T-helper 17 cell (primary cell): ENCODE data around the gene ZCCHC24. TPM values are rescaled to one million over a fixed set of nuclear protein-coding genes. Genes with fewer than 3 reads are reported as not detected.

Experiments
- ATAC-seq: fragments of 150-1000 bp; cut with Tn5 transposase; 2 replicates; pipeline ENCODE4 v1.10.0; 2021; ENCODE audit warnings: mild to moderate bottlenecking, moderate library complexity
- DNase-seq, 3 donors: peaks; one replicate each; pipeline versions ENCODE4 v3.0.0 to v3.0.0-alpha.2; 2020 to 2021
- H3K9me3 ChIP-seq: one replicate; pipeline ENCODE4 v1.7.0; 2013; ENCODE audit warnings: low read length, mild to moderate bottlenecking; ENCODE audit not compliant: control insufficient read depth, poor library complexity, severe bottlenecking
- H3K27ac Mint-ChIP-seq: one replicate; pipeline ENCODE4 v1.8.0; 2022; ENCODE audit warnings: mild to moderate bottlenecking, moderate library complexity, mixed read lengths
- H3K27me3 Mint-ChIP-seq: one replicate; pipeline ENCODE4 v1.8.0; 2022; ENCODE audit warnings: mixed read lengths
- H3K36me3 Mint-ChIP-seq: one replicate; pipeline ENCODE4 v1.8.0; 2022; ENCODE audit warnings: low read depth, mixed read lengths
- H3K4me1 Mint-ChIP-seq: one replicate; pipeline ENCODE4 v1.8.0; 2022; ENCODE audit warnings: mild to moderate bottlenecking, mixed read lengths
- H3K4me3 Mint-ChIP-seq: one replicate; pipeline ENCODE4 v1.8.0; 2022; ENCODE audit warnings: mild to moderate bottlenecking, moderate library complexity, mixed read lengths
- total RNA-seq, 4 donors: library from RNA in 2 of 4; stranded (reverse) in 2 of 4; gene quantifications; one replicate each; pipeline ENCODE4 v1.2.3 and lab custom pipeline; 2022 to 2026

The ZCCHC24 gene
- total RNA-seq, 2 donors from 2014 or later = 1.1 to 1.3 TPM

DNA sequence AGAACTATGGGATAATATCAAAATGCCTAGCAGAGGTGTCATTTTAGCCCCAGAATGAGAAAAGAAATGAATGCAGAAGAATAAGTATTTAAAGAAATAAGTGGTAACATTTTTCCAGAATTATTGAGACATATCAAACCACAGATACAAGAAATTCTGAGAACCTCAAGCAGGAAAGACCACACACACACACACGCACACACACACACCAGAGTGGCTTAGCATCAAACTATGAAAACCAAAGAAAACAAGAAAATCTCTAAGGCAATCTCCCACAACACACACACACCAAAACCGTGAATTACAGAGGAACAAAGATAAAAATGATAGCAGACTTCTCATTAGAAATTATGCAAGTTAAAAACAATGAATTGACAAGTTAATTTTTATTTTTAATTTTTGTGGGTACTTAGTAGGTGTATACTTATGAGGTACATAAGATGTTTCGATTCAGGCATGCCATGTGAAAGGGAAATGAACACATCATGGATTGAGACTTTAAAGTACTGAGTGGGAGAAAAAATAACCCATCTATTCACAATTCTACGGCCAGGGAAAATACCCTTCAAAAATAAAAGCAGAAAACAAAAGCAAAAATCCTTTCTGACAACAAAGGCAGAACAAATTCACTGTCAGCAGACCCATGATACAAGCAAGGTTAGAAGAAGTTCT is 83.6 kb downstream of the ZCCHC24 start:
- ATAC-seq (peak; percentile 46), DNase-seq (no peak)
- H3K27ac Mint-ChIP-seq = peak overlapping the region; percentile 5

DNA sequence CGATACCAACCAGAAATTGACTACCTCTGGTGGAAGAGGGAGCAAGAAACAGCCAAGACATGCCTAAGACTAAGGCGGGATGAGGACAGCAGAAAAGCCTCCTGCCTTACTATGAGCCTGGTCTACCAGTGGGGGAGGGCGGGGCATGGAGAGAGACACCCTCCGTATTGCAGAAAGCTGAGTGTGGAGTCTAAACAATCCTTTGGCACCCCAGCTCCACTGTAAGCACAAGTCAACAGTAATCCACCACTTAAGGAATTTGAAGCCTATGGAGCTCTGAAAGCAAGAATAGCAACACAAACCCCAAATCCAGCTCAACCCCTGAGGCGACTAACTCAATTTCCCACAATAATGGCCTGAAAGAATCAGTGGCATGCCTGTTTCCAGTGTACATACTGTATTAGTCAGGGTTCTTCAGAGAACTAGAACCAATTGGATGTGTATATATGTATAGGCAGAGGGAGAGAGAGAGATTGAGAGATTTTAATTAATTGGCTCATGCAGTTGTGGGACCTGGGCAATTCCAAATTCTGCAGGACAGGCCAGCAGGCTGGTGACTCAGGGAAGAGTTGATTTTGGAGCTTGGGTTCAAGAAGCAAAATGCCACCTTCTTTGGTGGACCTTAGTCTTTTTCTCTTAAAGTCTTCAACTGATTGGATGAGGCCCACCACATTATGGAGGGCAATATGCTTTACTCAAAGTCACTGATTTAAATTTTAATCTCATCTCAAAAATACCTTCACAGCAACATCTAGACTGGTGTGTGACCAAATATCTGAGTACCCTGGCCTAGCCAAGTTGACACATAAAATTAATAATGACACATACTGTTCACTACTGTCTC is 84.7 kb downstream of the ZCCHC24 start:
- no peaks in the 10 kb centered on the region for H3K27me3 Mint-ChIP-seq
- no peak overlapping the region for H3K27ac Mint-ChIP-seq
- DNase-seq = no peak
- no peak overlapping the region for H3K4me3 Mint-ChIP-seq
- H3K9me3 ChIP-seq = no peaks in the 10 kb centered on the region
- peaks cover 5% of the 10 kb centered on the region for H3K36me3 Mint-ChIP-seq
- peaks cover 19% of the 10 kb centered on the region for H3K4me1 Mint-ChIP-seq
- no peak for ATAC-seq

More for the DNA sequence above, 83.6 kb downstream of the ZCCHC24 start:
- no peaks in the 10 kb centered on the region for H3K9me3 ChIP-seq
- H3K4me1 Mint-ChIP-seq = peaks cover 18% of the 10 kb centered on the region
- peaks cover 4% of the 10 kb centered on the region for H3K36me3 Mint-ChIP-seq
- no peaks in the 10 kb centered on the region for H3K27me3 Mint-ChIP-seq
- H3K4me3 Mint-ChIP-seq = no peak overlapping the region

DNA sequence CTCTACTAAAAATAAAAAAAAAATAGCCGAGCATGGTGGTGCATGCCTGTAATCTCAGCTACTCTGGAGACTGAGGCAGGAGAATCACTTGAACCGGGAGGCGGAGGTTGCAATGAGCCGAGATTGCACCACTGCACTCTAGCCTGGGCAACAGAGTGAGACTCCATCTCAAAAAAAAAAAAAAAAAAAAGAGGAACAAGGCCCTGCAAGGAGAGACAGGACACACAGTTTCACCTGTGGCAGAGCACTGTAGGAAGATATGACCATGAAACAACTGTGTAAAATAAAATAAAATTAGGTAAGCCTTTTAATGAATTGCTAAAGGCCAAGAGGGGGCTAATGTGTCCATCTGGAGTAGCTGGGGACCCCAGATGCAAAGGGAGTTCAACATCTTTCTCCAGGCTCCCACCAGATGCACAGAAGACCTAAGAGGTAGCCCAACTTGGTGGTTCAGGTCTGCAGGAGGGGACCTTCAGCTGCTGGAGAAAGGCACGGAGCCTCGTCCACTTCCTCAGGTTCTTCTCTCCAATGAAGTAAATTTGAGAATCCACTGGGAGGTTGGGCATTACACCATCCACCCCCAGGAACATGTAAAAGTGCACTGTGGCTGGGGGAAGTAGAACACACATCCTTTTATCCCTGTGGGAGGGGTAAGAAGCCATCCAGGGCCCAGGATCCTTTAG is 85.5 kb downstream of the ZCCHC24 start:
- Mint-ChIP-seq H3K27ac (no peak overlapping the region), H3K4me1 (peaks cover 23% of the 10 kb centered on the region), H3K36me3 (peaks cover 10% of the 10 kb centered on the region), H3K4me3 (no peak overlapping the region), H3K27me3 (no peaks in the 10 kb centered on the region)
- ATAC-seq (no peak), DNase-seq (no peak)
- H3K9me3 ChIP-seq = no peaks in the 10 kb centered on the region

DNA sequence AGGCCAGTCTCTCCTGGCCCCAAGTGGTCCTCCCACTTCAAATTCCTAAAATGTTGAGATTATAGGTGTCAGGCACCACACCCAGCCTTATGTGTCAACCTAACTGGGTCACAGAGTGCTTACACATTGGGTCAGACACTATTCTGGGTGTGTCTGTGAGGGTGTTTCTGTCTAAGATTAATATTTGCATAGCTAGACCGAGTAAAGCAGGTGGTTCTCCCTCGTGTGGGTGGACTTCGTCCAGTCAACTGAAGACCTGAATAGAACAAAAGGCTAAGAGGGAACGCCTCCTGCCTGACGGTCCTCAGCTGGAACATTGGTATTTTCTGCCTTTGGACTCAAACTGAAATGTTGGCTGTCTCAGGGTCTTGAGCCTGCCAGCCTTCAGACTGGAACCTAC is 86.6 kb downstream of the ZCCHC24 start:
- ATAC-seq (no peak), DNase-seq (no peak)
- Mint-ChIP-seq H3K4me1 (peaks cover 23% of the 10 kb centered on the region), H3K27ac (no peak overlapping the region), H3K4me3 (no peak overlapping the region), H3K27me3 (no peaks in the 10 kb centered on the region), H3K36me3 (peaks cover 12% of the 10 kb centered on the region)
- H3K9me3 ChIP-seq = no peaks in the 10 kb centered on the region

DNA sequence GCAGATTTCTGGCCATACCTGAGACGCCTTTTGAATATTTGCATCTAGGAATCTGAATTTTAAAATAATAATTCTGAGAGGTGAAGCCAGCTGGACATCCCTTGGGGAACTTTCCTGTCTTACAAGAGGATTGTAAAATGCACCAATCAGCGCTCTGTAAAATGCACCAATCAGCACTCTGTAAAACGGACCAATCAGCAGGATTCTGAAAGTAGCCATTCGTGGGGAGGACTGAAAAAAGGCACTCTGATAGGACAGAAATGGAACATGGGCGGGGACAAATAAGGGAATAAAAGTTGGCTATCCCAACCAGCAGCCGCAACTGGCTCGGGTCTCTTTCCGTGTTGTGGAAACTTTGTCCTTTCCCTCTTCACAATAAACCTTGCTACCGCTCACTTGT is 88.2 kb downstream of the ZCCHC24 start:
- H3K36me3 Mint-ChIP-seq = peaks cover 15% of the 10 kb centered on the region
- no peak overlapping the region for H3K4me3 Mint-ChIP-seq
- H3K27me3 Mint-ChIP-seq = no peaks in the 10 kb centered on the region
- H3K27ac Mint-ChIP-seq = no peak overlapping the region
- no peak for DNase-seq
- no peak for ATAC-seq
- H3K9me3 ChIP-seq = no peaks in the 10 kb centered on the region
- peaks cover 29% of the 10 kb centered on the region for H3K4me1 Mint-ChIP-seq

DNA sequence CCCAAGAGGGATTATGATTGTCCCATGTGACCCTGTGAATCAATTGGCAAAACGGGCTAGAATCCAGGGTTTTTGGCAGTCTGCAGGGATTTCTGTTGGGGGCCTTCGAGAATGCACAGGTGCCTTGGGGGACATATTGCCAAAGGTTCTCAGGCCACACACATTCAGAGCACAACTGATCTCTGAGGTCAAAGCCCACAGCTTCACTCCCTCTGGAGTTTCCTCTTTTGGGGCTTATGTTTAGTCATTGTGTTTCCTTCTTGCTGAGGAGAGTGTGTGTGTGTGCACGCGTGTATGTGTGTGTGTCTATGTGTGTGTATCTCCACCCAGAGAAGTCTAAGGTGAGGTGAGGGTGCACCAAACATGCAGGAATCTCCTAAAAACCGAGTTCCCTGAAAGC is 89.3 kb downstream of the ZCCHC24 start:
- Mint-ChIP-seq H3K36me3 (peaks cover 16% of the 10 kb centered on the region), H3K27ac (no peak overlapping the region), H3K4me3 (no peak overlapping the region), H3K4me1 (peaks cover 19% of the 10 kb centered on the region), H3K27me3 (no peaks in the 10 kb centered on the region)
- DNase-seq (no peak), ATAC-seq (no peak)
- no peaks in the 10 kb centered on the region for H3K9me3 ChIP-seq

DNA sequence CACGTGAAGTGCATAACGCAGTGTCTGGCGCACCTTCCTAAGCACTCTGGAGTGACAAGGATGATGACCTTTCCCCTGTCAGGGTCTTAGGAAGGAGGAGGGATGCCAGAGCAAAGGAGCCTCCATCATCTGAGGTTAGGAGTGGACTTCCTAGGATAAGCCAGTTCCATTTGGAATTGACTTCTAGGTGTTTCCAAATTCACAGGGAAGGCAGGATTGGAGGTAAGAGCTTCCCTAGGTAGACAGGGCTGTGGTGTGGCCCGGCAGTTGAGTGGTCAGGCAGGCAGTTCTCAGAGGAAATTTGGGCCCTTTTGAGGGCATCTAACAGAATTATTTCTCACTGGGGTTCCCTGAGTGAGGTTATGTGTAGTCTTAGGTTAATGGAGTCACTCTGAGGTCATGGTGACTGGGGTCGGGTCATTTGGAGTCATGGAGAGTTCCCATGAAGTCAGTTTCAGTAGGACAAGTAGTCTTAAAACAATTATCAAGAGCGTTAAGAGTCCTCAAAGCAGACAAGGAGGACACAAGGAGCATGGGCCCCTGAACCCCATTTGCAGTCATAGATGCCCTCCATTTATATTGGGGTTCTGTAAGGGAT is 89.9 kb downstream of the ZCCHC24 start:
- no peak for DNase-seq
- no peaks in the 10 kb centered on the region for H3K27me3 Mint-ChIP-seq
- H3K9me3 ChIP-seq = no peaks in the 10 kb centered on the region
- H3K4me3 Mint-ChIP-seq = no peak overlapping the region
- no peak for ATAC-seq
- H3K4me1 Mint-ChIP-seq = peaks cover 15% of the 10 kb centered on the region
- H3K36me3 Mint-ChIP-seq = peaks cover 16% of the 10 kb centered on the region
- no peak overlapping the region for H3K27ac Mint-ChIP-seq

DNA sequence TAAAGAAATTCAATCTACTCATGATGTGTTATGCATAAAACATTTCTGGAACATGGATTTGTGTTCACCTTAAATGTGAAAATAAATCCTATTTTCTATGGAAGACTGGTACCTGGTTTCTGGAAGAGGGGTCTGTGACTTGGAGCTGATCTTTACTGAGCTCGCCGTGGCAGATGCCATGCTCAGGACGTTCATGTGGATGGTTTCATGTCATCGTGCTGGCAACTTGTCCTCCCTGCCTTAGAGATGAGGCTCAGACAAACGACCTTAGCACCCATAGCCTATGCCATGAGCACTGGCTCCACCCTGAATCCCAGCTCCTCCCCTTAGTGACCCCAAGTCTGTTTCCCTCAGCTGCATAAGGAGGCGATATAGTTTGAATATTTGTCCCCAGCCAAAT is 90.8 kb downstream of the ZCCHC24 start:
- peaks cover 18% of the 10 kb centered on the region for H3K36me3 Mint-ChIP-seq
- H3K4me1 Mint-ChIP-seq = peaks cover 19% of the 10 kb centered on the region
- no peak overlapping the region for H3K27ac Mint-ChIP-seq
- ATAC-seq (no peak), DNase-seq (no peak)
- H3K9me3 ChIP-seq = no peaks in the 10 kb centered on the region
- H3K27me3 Mint-ChIP-seq = no peaks in the 10 kb centered on the region
- no peak overlapping the region for H3K4me3 Mint-ChIP-seq

DNA sequence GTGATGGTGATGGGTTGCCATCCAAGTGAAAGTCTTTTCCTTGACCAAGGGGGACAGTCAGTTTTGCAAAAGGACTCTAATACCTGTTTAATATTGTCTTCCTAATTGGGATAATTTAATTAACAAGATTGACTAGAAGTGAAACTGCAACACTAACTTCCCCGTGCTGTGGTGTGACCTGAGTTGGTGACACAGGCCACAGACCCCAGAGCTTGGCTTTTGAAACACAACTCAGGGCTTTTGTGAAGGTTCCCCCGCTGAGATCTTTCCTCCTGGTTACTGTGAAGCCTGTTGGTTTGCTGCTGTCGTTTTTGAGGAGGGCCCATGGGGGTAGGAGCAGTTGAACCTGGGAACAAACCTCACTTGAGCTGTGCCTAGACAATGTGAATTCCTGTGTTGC is 91.3 kb downstream of the ZCCHC24 start:
- no peaks in the 10 kb centered on the region for H3K9me3 ChIP-seq
- peaks cover 18% of the 10 kb centered on the region for H3K36me3 Mint-ChIP-seq
- no peak for ATAC-seq
- H3K4me3 Mint-ChIP-seq = no peak overlapping the region
- DNase-seq = no peak
- peaks cover 21% of the 10 kb centered on the region for H3K4me1 Mint-ChIP-seq
- no peak overlapping the region for H3K27ac Mint-ChIP-seq
- H3K27me3 Mint-ChIP-seq = no peaks in the 10 kb centered on the region

DNA sequence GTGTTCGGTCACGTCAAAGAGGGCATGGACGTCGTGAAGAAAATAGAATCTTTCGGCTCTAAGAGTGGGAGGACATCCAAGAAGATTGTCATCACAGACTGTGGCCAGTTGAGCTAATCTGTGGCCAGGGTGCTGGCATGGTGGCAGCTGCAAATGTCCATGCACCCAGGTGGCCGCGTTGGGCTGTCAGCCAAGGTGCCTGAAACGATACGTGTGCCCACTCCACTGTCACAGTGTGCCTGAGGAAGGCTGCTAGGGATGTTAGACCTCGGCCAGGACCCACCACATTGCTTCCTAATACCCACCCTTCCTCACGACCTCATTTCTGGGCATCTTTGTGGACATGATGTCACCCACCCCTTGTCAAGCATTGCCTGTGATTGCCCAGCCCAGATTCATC is 91.7 kb downstream of the ZCCHC24 start:
- DNase-seq (no peak), ATAC-seq (no peak)
- Mint-ChIP-seq H3K4me3 (no peak overlapping the region), H3K27ac (no peak overlapping the region), H3K4me1 (peaks cover 23% of the 10 kb centered on the region), H3K27me3 (no peaks in the 10 kb centered on the region), H3K36me3 (peaks cover 18% of the 10 kb centered on the region)
- H3K9me3 ChIP-seq = no peaks in the 10 kb centered on the region

DNA sequence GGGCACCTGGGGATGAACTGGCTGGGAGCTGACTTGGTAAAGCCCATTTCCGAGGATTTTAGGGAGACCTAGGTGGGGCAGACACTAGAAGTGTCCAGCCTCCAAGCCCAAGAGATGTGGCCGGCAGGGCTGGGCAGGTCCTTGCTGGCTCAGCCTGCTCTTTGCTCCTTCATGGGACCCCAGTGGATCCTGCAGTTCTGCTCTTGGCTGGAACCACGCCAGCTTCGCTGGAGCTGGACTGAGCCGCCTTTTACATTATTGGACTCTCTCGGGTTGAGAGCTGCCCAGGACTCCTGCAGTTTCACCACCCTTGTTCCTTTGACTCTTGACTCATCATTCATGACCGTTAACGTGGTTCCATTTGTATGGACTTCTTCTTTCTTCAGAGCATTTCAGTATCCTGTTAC is 92.4 kb downstream of the ZCCHC24 start:
- Mint-ChIP-seq H3K27me3 (no peaks in the 10 kb centered on the region), H3K36me3 (peaks cover 16% of the 10 kb centered on the region), H3K27ac (no peak overlapping the region), H3K4me3 (no peak overlapping the region), H3K4me1 (peaks cover 27% of the 10 kb centered on the region)
- H3K9me3 ChIP-seq = no peaks in the 10 kb centered on the region
- no peak for ATAC-seq
- no peak for DNase-seq

DNA sequence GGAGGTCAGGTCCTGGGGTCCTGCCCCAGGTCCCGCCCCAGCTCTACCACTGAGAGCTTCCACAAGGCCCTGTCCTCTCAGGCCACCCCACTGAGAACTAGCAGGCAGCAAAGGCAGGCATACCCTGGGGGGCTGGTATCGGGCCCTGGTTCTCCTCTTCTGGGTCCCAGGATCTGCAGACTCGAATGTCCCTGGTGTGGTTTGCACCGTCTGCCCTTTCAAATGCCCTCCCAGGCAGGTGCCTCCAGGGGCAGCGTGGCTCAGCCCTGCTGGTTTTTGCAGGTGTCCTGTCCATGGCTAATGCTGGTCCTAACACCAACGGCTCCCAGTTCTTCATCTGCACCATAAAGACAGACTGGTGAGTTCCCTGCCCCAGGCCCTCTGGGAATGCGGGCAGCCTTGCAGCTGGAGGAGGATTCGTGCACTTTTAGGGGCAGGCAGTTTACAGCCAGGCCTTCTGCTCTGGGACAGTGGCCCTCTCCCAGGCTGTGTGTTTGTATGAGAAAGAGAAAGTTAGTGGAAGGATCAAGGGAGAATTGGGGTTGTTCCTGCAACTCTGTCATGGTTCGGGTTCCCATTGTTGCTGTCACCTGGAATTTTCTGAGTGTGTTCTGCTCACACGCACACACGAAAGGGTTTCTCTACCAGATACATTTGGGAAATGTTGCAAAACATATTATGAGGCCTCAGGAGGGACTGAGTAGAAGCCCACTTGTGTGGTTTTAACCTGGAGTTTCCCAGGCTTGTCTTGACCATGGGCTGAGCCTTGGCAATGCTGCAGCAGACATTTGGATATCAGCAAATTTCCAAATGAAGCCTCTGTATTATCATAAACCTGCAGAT is 93.2 kb downstream of the ZCCHC24 start:
- no peak for ATAC-seq
- peaks cover 16% of the 10 kb centered on the region for H3K36me3 Mint-ChIP-seq
- H3K27me3 Mint-ChIP-seq = no peaks in the 10 kb centered on the region
- DNase-seq = no peak
- H3K9me3 ChIP-seq = no peaks in the 10 kb centered on the region
- no peak overlapping the region for H3K27ac Mint-ChIP-seq
- no peak overlapping the region for H3K4me3 Mint-ChIP-seq
- H3K4me1 Mint-ChIP-seq = peaks cover 28% of the 10 kb centered on the region
